GM23338 (cell line): Measurements from ENCODE around the gene RAB37. TPM values are rescaled to one million over a fixed set of nuclear protein-coding genes. Genes with fewer than 3 reads are reported as not detected.

Experiments used
- ATAC-seq: fragments of 200-7000 bp; cut with Tn5 transposase; 3 replicates; pipeline ENCODE4 v1.9.1; 2020
- DNase-seq: peaks from one replicate; pipeline ENCODE4 v3.0.0-alpha.2; 2015; ENCODE audit warnings: low spot score
- H2AFZ ChIP-seq: fragments of 200-600 bp; sonication (generic); 2 replicates; pipeline ENCODE4 v1.8.0; 2016; ENCODE audit warnings: antibody characterized with exemption, mild to moderate bottlenecking, moderate library complexity
- H3F3A ChIP-seq: fragments of 200-600 bp; sonication (generic); replicated peaks from 2 replicates; pipeline ENCODE4 v1.8.0; 2017; ENCODE audit warnings: antibody characterized with exemption, mixed run types, low read depth
- H3K27ac ChIP-seq: fragments of 200-600 bp; sonication (generic); 2 replicates; pipeline ENCODE4 v1.6.1; 2016; ENCODE audit warnings: low read depth
- H3K27me3 ChIP-seq: fragments of 200-600 bp; sonication (generic); 2 replicates; pipeline ENCODE4 v1.8.0; 2016; ENCODE audit warnings: mild to moderate bottlenecking, mixed run types, moderate library complexity; ENCODE audit not compliant: insufficient read depth
- H3K36me3 ChIP-seq: fragments of 200-600 bp; sonication (generic); 2 replicates; pipeline ENCODE4 v1.8.0; 2016; ENCODE audit warnings: mild to moderate bottlenecking; ENCODE audit not compliant: insufficient read depth
- H3K4me1 ChIP-seq: fragments of 200-600 bp; sonication (generic); 2 replicates; pipeline ENCODE4 v1.8.0; 2016; ENCODE audit warnings: mild to moderate bottlenecking, moderate library complexity; ENCODE audit not compliant: insufficient read depth
- H3K4me2 ChIP-seq: fragments of 200-600 bp; sonication (generic); 2 replicates; pipeline ENCODE4 v1.7.1; 2017; ENCODE audit warnings: mixed run types
- H3K4me3 ChIP-seq: fragments of 200-600 bp; sonication (generic); 2 replicates; pipeline ENCODE4 v1.6.1; 2016; ENCODE audit warnings: mixed run types
- H3K79me2 ChIP-seq: fragments of 200-600 bp; sonication (generic); replicated peaks from 2 replicates; pipeline ENCODE4 v1.8.0; 2017; ENCODE audit warnings: mild to moderate bottlenecking; ENCODE audit not compliant: insufficient read depth
- H3K9me2 ChIP-seq: fragments of 200-600 bp; sonication (generic); 2 replicates; pipeline ENCODE4 v1.8.0; 2017; ENCODE audit not compliant: insufficient read depth
- H4K20me1 ChIP-seq: fragments of 200-600 bp; sonication (generic); replicated peaks from 2 replicates; pipeline ENCODE4 v1.8.0; 2017; ENCODE audit warnings: mild to moderate bottlenecking; ENCODE audit not compliant: insufficient read depth
- H3K27ac Mint-ChIP-seq: 2 replicates; pipeline ENCODE4 v1.8.0; 2020; ENCODE audit warnings: inconsistent platforms, mild to moderate bottlenecking, moderate library complexity, mixed read lengths
- H3K27me3 Mint-ChIP-seq: 3 replicates; pipeline ENCODE4 v1.8.0; 2022; ENCODE audit warnings: low read depth, mild to moderate bottlenecking, moderate library complexity, mixed read lengths, inconsistent platforms; ENCODE audit not compliant: insufficient read depth, poor library complexity
- H3K36me3 Mint-ChIP-seq: 3 replicates; pipeline ENCODE4 v1.8.0; 2021; ENCODE audit warnings: low read depth, mild to moderate bottlenecking, inconsistent platforms, moderate library complexity, mixed read lengths
- H3K4me1 Mint-ChIP-seq: 3 replicates; pipeline ENCODE4 v1.8.0; 2020; ENCODE audit warnings: mild to moderate bottlenecking, inconsistent platforms, mixed read lengths
- H3K4me3 Mint-ChIP-seq: 3 replicates; pipeline ENCODE4 v1.8.0; 2021; ENCODE audit warnings: moderate library complexity, mild to moderate bottlenecking, inconsistent platforms, mixed read lengths
- H3K9me3 Mint-ChIP-seq: 3 replicates; pipeline ENCODE4 v1.8.0; 2020; ENCODE audit warnings: moderate library complexity, mild to moderate bottlenecking, inconsistent platforms, mixed read lengths
- CREB1 ChIP-seq: fragments of 250-450 bp; sonication (Bioruptor Pico); IDR thresholded peaks from 2 replicates; pipeline ENCODE4 v1.5.0; 2020; ENCODE audit warnings: low read depth, mild to moderate bottlenecking, moderate library complexity
- CTCF ChIP-seq, 2 experiments: fragments of 200-600 bp in 1 of 2; sonication (generic) in 1 of 2; conservative IDR thresholded peaks; 2 replicates each; pipeline versions ENCODE4 v1.5.1 to v1.6.1; 2016 to 2017; ENCODE audit warnings: antibody characterized with exemption in 2 of 2, low read depth in 2 of 2, mild to moderate bottlenecking in 2 of 2, moderate library complexity in 1 of 2
- ETS1 ChIP-seq: IDR thresholded peaks from 2 replicates; pipeline ENCODE4 v1.6.1; 2016; ENCODE audit warnings: antibody characterized with exemption
- EZH2 ChIP-seq: fragments of 200-600 bp; sonication (generic); IDR thresholded peaks from one replicate; pipeline ENCODE4 v1.8.0; 2017; ENCODE audit warnings: antibody characterized with exemption, mild to moderate bottlenecking, low read depth; ENCODE audit not compliant: unreplicated experiment
- EZH2phosphoT487 ChIP-seq: fragments of 200-600 bp; sonication (generic); IDR thresholded peaks from one replicate; pipeline ENCODE4 v1.8.1; 2018; ENCODE audit warnings: antibody characterized with exemption; ENCODE audit not compliant: unreplicated experiment
- JUNB ChIP-seq: IDR thresholded peaks from one replicate; pipeline ENCODE4 v1.6.1; 2016; ENCODE audit warnings: antibody characterized with exemption; ENCODE audit not compliant: unreplicated experiment
- NANOG ChIP-seq: IDR thresholded peaks from 2 replicates; pipeline ENCODE4 v1.6.1; 2016; ENCODE audit warnings: antibody characterized with exemption, borderline replicate concordance
- POLR2AphosphoS5 ChIP-seq: IDR thresholded peaks from 2 replicates; pipeline ENCODE4 v1.6.1; 2016; ENCODE audit warnings: antibody characterized with exemption, low read depth
- REST ChIP-seq: IDR thresholded peaks from one replicate; pipeline ENCODE4 v1.6.1; 2018; ENCODE audit warnings: antibody characterized with exemption; ENCODE audit not compliant: unreplicated experiment
- STAT1 ChIP-seq: IDR thresholded peaks from one replicate; pipeline ENCODE4 v1.6.1; 2016; ENCODE audit warnings: antibody characterized with exemption; ENCODE audit not compliant: unreplicated experiment
- ZNF114 ChIP-seq: fragments of 250-450 bp; sonication (Bioruptor Pico); IDR thresholded peaks from 2 replicates; pipeline ENCODE4 v1.5.0; 2020; ENCODE audit warnings: mild to moderate bottlenecking, moderate library complexity
- ZNF331 ChIP-seq: fragments of 250-450 bp; sonication (Bioruptor Pico); IDR thresholded peaks from 2 replicates; pipeline ENCODE4 v1.5.0; 2020; ENCODE audit warnings: low read depth, mild to moderate bottlenecking, moderate library complexity
- ZNF462 ChIP-seq: fragments of 250-450 bp; sonication (Bioruptor Pico); IDR thresholded peaks from 2 replicates; pipeline ENCODE4 v1.5.0; 2020; ENCODE audit warnings: mild to moderate bottlenecking, moderate library complexity
- polyA plus RNA-seq: library from polyadenylated mRNA; unstranded; fragments of >200 nt; fragmentation: Nextera tagmentation; extraction: Ambion mirVana; gene quantifications from 2 replicates; pipeline ENCODE4 v1.2.1, GENCODE V29; 2016
- total RNA-seq: library from RNA; depleted of rRNA; stranded (reverse); fragments of >200 nt; shearing (Covaris generic); gene quantifications from 2 replicates; pipeline ENCODE4 v1.2.3, GENCODE V29; 2014

Gene RAB37
- total and polyA plus RNA-seq, 2 experiments from 2014 or later = 3.3 to 5.2 TPM

- TF ChIP-seq ZNF114 (CRISPR knock-in tag) (no peak), EZH2 (no peak), ZNF462 (CRISPR knock-in tag) (no peak), NANOG (no peak), STAT1 (no peak), POLR2AphosphoS5 (no peak), ZNF331 (CRISPR knock-in tag) (no peak), ETS1 (no peak), CTCF (conservative IDR thresholded peaks at IDR 0.05; ENCODE audit: low read depth in 2 of 2) (no peak), REST (no peak), JUNB (no peak), CREB1 (CRISPR knock-in tag) (no peak), EZH2phosphoT487 (no peak)
- Histone ChIP-seq H3F3A (no peaks in the 10 kb centered on the region), H3K4me3 (no peak overlapping the region), H3K27ac (no peak overlapping the region), H2AFZ (no peak overlapping the region), H4K20me1 (peaks cover 26% of the 10 kb centered on the region), H3K27me3 (no peaks in the 10 kb centered on the region), H3K4me2 (no peak overlapping the region), H3K79me2 (peaks cover 45% of the 10 kb centered on the region), H3K4me1 (peaks cover 41% of the 10 kb centered on the region), H3K9me2 (no peaks in the 10 kb centered on the region), H3K36me3 (no peaks in the 10 kb centered on the region; the same call in 1 of the 2 replicates)
- no peak for ATAC-seq
- no peaks in the 10 kb centered on the region for H3K9me3 Mint-ChIP-seq
- H3K36me3 Mint-ChIP-seq = peaks cover 6% of the 10 kb centered on the region
- no peak for DNase-seq
- H3K27me3 Mint-ChIP-seq = peaks cover 12% of the 10 kb centered on the region
- no peak overlapping the region for H3K4me3 Mint-ChIP-seq
- H3K4me1 Mint-ChIP-seq = peaks cover 60% of the 10 kb centered on the region
- H3K27ac Mint-ChIP-seq = peak overlapping the region; percentile 96
Measured at GRCh38 chr17:74761419-74761818, 24.4 kb downstream of the RAB37 start.
